ENCODE data around the gene DNASE1L1. TPM values are rescaled to one million over a fixed set of nuclear protein-coding genes. Genes with fewer than 3 reads are reported as not detected.
"Not testable (repeated sequence)": the region's sequence is repeated elsewhere in the genome, so short reads cannot be mapped to it uniquely, and the experiment has no call there.

The DNASE1L1 gene
- total and polyA plus RNA-seq, 2 donors (not counting 1 experiment from before 2014, with no cell fraction given) = 24.6 to 49.2 TPM

DNA sequence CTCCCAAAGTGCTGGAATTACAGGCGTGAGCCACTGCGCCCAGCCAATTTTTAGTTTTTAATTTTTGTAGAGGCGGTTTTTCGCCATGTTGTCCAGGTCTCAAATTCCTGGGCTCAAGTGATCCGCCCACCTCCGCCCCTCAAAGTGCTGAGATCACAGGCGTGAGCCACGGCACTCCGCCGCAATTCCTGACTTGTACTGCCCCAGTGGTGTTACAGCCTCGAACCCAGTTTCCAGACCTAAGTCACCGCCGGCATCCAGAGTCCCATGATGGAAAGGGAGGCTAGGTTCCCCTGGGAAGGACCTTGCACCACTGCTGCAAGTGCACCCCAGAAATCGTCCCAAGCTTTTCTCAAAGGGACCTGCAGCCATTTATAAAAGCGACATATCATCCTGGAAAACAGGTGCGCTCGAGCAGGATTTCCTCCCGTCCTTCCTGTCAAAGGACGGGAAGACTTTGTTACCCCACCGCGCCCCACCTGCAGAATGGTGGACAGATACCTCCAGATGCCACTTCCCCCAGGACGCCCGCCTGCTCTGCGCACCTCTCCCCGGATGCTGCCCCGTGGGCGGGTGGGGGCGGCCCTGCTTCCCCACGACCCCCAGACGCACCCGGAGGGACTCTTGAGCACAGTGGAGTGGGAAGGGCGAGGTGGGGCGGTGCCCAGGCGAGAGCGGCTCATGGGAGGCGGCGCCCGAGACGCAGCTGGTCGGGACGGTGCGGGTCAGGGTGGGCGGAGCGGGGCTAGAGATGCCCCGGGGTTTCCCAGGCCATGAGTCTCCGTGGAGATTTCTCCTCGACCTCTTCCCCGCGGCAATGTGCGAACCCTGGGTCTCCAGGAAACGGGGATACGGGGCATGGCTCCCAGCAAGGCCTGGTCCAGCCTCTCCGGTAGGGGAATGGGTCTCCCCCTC, 11.8 kb downstream of the DNASE1L1 start:
- 7% methylated on average over 27 of the region's 53 CpGs for WGBS (ENCODE audit: insufficient coverage)
- Histone ChIP-seq H3K36me3 (replicated peaks in 1 of 2; ENCODE audit: control extremely low read depth in 1 of 2, control insufficient read depth in 1 of 2, extremely low read depth in 1 of 2, insufficient read depth in 2 of 2, low read length in 1 of 2) (peaks cover 0 to 22% of the 10 kb centered on the region in 2 experiments), H3K4me2 (replicated peaks; ENCODE audit: low read depth, low read length, poor library complexity, severe bottlenecking) (peak overlapping the region; percentile 81), H3K27ac (ENCODE audit: low read length in 2 of 2) (peak overlapping the region; percentile 99 to 100), H3K27me3 (replicated peaks in 1 of 4; ENCODE audit: control extremely low read depth in 1 of 4, control insufficient read depth in 3 of 4, insufficient read depth in 4 of 4, low read length in 3 of 4) (no peaks in the 10 kb centered on the region), H3K4me1 (ENCODE audit: control insufficient read depth in 2 of 2, insufficient read depth in 2 of 2, low read length in 2 of 2) (peaks cover 12 to 20% of the 10 kb centered on the region in 2 donors), H3K4me3 (ENCODE audit: control extremely low read depth in 1 of 5, extremely low read depth in 1 of 5, insufficient read depth in 1 of 5, low read depth in 2 of 5, low read length in 4 of 5) (peak overlapping the region; percentile 34 to 96 (median 78)), H2AFZ (ENCODE audit: insufficient read depth, low read depth, low read length, poor library complexity, severe bottlenecking) (peak overlapping the region; percentile 39), H4K20me1 (ENCODE audit: control insufficient read depth, insufficient read depth, low read length, poor library complexity, severe bottlenecking) (peaks cover 30% of the 10 kb centered on the region), H3K79me2 (ENCODE audit: control insufficient read depth, insufficient read depth, low read length) (no peaks in the 10 kb centered on the region), H3K9ac (ENCODE audit: low read length) (peak overlapping the region; percentile 86), H3K9me3 (ENCODE audit: control extremely low read depth in 1 of 3, control insufficient read depth in 2 of 3, insufficient read depth in 1 of 3, low read length in 2 of 3) (no peaks in the 10 kb centered on the region)
- TF ChIP-seq EZH2 (IDR thresholded peaks at IDR 0.05; ENCODE audit: borderline replicate concordance, insufficient read depth, low read depth, low read length, poor library complexity, severe bottlenecking) = no peak
- TF ChIP-seq, protein P1, sequence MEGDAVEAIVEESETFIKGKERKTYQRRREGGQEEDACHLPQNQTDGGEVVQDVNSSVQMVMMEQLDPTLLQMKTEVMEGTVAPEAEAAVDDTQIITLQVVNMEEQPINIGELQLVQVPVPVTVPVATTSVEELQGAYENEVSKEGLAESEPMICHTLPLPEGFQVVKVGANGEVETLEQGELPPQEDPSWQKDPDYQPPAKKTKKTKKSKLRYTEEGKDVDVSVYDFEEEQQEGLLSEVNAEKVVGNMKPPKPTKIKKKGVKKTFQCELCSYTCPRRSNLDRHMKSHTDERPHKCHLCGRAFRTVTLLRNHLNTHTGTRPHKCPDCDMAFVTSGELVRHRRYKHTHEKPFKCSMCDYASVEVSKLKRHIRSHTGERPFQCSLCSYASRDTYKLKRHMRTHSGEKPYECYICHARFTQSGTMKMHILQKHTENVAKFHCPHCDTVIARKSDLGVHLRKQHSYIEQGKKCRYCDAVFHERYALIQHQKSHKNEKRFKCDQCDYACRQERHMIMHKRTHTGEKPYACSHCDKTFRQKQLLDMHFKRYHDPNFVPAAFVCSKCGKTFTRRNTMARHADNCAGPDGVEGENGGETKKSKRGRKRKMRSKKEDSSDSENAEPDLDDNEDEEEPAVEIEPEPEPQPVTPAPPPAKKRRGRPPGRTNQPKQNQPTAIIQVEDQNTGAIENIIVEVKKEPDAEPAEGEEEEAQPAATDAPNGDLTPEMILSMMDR (IDR thresholded peaks at IDR 0.05) = no peak
- H3K4me3 Mint-ChIP-seq = peak overlapping the region; percentile 99
- DNase-seq (peak; percentile 82), ATAC-seq (ENCODE audit: low read depth) (peak; percentile 64)
- peaks cover 17% of the 10 kb centered on the region for H3K4me1 Mint-ChIP-seq
- H3K27ac Mint-ChIP-seq = peak overlapping the region; percentile 99
- POLR2A ChIA-PET = interaction anchor here (0.6 to 3.4 kb wide), 19 partner anchors 10 to 977 kb away, joined by 3 to 31 read pairs (median 7); partner anchors contain the start of genes ARHGAP4, DNASE1L1, EMD and FAM3A
- CTCF ChIA-PET = interaction anchor here (0.8 to 3.2 kb wide), 4 partner anchors 23 to 136 kb away, joined by 3 to 17 read pairs (median 10); partner anchors contain the start of genes FLNA and SLC10A3
- H3K27me3 Mint-ChIP-seq = no peaks in the 10 kb centered on the region
- intact Hi-C loops (cut with micrococcal nuclease) = loop anchor here (5.0 kb wide), 2 partner anchors 95 to 120 kb away; partner anchors contain the start of genes FAM3A and SLC10A3
- no peaks in the 10 kb centered on the region for H3K9me3 Mint-ChIP-seq (ENCODE audit: insufficient read depth)

DNA sequence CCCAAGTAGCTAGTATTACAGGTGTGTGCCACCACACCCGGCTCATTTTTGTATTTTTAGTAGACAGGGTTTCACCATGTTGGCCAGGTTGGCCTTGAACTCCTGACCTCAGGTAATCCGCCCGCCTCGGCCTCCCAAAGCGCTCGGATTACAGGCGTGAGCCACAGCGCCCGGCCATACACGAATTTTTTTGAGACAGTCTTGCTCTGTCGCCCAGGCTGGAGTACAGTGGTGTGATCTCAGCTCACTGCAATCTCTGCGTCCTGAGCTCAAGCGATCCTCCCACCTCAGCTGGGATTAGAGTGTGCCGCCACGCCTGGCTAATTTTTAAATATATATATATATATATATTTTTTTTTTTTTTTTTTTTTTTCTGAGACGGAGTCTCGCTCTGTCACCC, 12.7 kb downstream of the DNASE1L1 start:
- H3K4me3 Mint-ChIP-seq; CTCF ChIA-PET; H3K4me3 ChIP-seq (ENCODE audit: control extremely low read depth in 1 of 5, extremely low read depth in 1 of 5, insufficient read depth in 1 of 5, low read depth in 2 of 5, low read length in 4 of 5); H3K27me3 Mint-ChIP-seq; H3K9me3 ChIP-seq (ENCODE audit: control extremely low read depth in 1 of 3, control insufficient read depth in 2 of 3, insufficient read depth in 1 of 3, low read length in 2 of 3); H2AFZ ChIP-seq (ENCODE audit: insufficient read depth, low read depth, low read length, poor library complexity, severe bottlenecking); H3K27ac Mint-ChIP-seq; DNase-seq; ATAC-seq (ENCODE audit: low read depth); H3K4me2 ChIP-seq (replicated peaks; ENCODE audit: low read depth, low read length, poor library complexity, severe bottlenecking); H3K9ac ChIP-seq (ENCODE audit: low read length); H3K27ac ChIP-seq (ENCODE audit: low read length in 2 of 2); H3K27me3 ChIP-seq (replicated peaks in 1 of 4; ENCODE audit: control extremely low read depth in 1 of 4, control insufficient read depth in 3 of 4, insufficient read depth in 4 of 4, low read length in 3 of 4); H3K79me2 ChIP-seq (ENCODE audit: control insufficient read depth, insufficient read depth, low read length); H3K9me3 Mint-ChIP-seq (ENCODE audit: insufficient read depth): not testable (repeated sequence)
- 99% methylated on average over 10 of the region's 17 CpGs for WGBS (ENCODE audit: insufficient coverage)
- POLR2A ChIA-PET = interaction anchor here (0.9 to 2.8 kb wide), 2 partner anchors 13 to 18 kb away, joined by 3 to 7 read pairs; partner anchors contain the start of gene EMD
- Histone ChIP-seq H3K36me3 (replicated peaks in 1 of 2; ENCODE audit: control extremely low read depth in 1 of 2, control insufficient read depth in 1 of 2, extremely low read depth in 1 of 2, insufficient read depth in 2 of 2, low read length in 1 of 2) (peaks cover 0 to 20% of the 10 kb centered on the region in 2 experiments), H4K20me1 (ENCODE audit: control insufficient read depth, insufficient read depth, low read length, poor library complexity, severe bottlenecking) (peaks cover 28% of the 10 kb centered on the region), H3K4me1 (ENCODE audit: control insufficient read depth in 2 of 2, insufficient read depth in 2 of 2, low read length in 2 of 2) (peaks cover 12 to 20% of the 10 kb centered on the region in 2 donors)
- peaks cover 16% of the 10 kb centered on the region for H3K4me1 Mint-ChIP-seq
- intact Hi-C loops (cut with micrococcal nuclease) = loop anchor here (5.0 kb wide), 2 partner anchors 96 to 121 kb away; partner anchors contain the start of genes FAM3A and SLC10A3

DNA sequence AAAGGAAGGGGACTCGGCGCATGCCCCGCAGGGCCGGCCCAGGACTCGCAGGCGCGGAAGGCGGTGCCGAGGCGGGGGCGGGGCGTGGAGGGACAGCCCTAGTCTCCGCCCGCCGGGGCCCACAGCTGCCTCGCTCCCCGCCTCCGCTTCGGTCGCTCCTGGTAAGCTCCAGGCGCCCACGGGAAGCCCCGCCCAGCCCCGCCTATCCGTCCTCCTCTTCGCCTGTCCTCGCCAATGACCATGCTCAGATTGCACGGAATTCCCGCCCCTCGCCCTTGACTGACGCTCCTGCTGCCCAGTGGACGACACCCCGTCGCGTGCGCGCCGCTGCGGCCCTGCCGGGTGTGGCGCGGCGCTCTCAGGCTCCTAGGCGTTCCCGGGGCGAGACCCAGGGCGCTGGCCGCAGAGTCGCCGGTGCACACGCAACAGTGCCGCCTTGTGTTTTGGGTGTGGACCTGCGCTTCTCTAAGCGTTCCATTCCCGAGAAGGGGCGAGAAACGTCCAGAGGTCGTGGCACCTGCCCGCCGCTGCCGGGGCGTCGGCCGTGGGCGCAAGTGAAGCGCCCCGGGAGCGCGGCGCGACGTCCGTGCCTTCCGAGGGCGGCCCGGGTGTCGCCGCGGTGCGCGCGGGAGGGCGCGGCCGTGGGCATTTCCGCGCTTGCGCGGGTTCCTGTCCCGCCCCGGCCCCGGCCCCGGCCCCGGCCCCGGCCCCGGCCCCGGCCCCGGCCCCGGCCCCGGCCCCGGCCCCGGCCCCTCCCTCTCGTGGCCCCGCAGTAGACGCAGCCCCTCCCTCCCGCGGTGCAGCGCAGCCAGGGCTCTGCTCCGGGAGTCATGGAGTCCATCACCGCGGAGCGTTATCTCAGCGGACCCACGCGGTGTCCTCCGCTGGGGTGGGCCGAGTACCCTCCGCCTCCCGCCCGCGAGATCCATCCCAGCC, 19.0 kb downstream of the DNASE1L1 start:
- H3K9ac ChIP-seq (ENCODE audit: low read length); H3K4me1 ChIP-seq (ENCODE audit: control insufficient read depth in 2 of 2, insufficient read depth in 2 of 2, low read length in 2 of 2); H3K27me3 Mint-ChIP-seq; H3K79me2 ChIP-seq (ENCODE audit: control insufficient read depth, insufficient read depth, low read length); H3K4me2 ChIP-seq (replicated peaks; ENCODE audit: low read depth, low read length, poor library complexity, severe bottlenecking); CTCF ChIA-PET; intact Hi-C loops (cut with micrococcal nuclease); H3K4me1 Mint-ChIP-seq; POLR2A ChIA-PET; H2AFZ ChIP-seq (ENCODE audit: insufficient read depth, low read depth, low read length, poor library complexity, severe bottlenecking); H3K9me3 ChIP-seq (ENCODE audit: control extremely low read depth in 1 of 3, control insufficient read depth in 2 of 3, insufficient read depth in 1 of 3, low read length in 2 of 3); H3K27me3 ChIP-seq (replicated peaks in 1 of 4; ENCODE audit: control extremely low read depth in 1 of 4, control insufficient read depth in 3 of 4, insufficient read depth in 4 of 4, low read length in 3 of 4); H3K4me3 ChIP-seq (ENCODE audit: control extremely low read depth in 1 of 5, extremely low read depth in 1 of 5, insufficient read depth in 1 of 5, low read depth in 2 of 5, low read length in 4 of 5); H3K27ac Mint-ChIP-seq; H4K20me1 ChIP-seq (ENCODE audit: control insufficient read depth, insufficient read depth, low read length, poor library complexity, severe bottlenecking); H3K9me3 Mint-ChIP-seq (ENCODE audit: insufficient read depth); H3K36me3 ChIP-seq (replicated peaks in 1 of 2; ENCODE audit: control extremely low read depth in 1 of 2, control insufficient read depth in 1 of 2, extremely low read depth in 1 of 2, insufficient read depth in 2 of 2, low read length in 1 of 2); H3K4me3 Mint-ChIP-seq; DNase-seq: not testable (repeated sequence)
- 0% methylated on average over 7 of the region's 121 CpGs for WGBS (ENCODE audit: insufficient coverage)
- H3K27ac ChIP-seq (ENCODE audit: low read length in 2 of 2) = peak overlapping the region in 1 of 2 donors; percentile 38
- peak; percentile 71 for ATAC-seq (ENCODE audit: low read depth)

Measured in B cell (primary cell).